LNCaP clone FGC (cell line): Measurements from ENCODE around the gene ZNF701.
"Not testable (repeated sequence)": the region's sequence is repeated elsewhere in the genome, so short reads cannot be mapped to it uniquely, and the experiment has no call there.

Source experiments
- DNase-seq: peaks from one replicate; pipeline ENCODE4 v3.0.0-alpha.2; 2011; ENCODE audit warnings: low read depth
- H3K4me3 ChIP-seq: 2 replicates; pipeline ENCODE4 v1.5.1; 2011; ENCODE audit warnings: mild to moderate bottlenecking, low read depth, low read length, control low read depth
- TF ChIP-seq, protein P1 (sequence below): IDR thresholded peaks from 2 replicates; pipeline ENCODE4 v1.5.1; 2012; ENCODE audit warnings: mild to moderate bottlenecking; ENCODE audit not compliant: control insufficient read depth, insufficient read depth; ENCODE audit errors: extremely low read depth

The ZNF701 gene

DNA sequence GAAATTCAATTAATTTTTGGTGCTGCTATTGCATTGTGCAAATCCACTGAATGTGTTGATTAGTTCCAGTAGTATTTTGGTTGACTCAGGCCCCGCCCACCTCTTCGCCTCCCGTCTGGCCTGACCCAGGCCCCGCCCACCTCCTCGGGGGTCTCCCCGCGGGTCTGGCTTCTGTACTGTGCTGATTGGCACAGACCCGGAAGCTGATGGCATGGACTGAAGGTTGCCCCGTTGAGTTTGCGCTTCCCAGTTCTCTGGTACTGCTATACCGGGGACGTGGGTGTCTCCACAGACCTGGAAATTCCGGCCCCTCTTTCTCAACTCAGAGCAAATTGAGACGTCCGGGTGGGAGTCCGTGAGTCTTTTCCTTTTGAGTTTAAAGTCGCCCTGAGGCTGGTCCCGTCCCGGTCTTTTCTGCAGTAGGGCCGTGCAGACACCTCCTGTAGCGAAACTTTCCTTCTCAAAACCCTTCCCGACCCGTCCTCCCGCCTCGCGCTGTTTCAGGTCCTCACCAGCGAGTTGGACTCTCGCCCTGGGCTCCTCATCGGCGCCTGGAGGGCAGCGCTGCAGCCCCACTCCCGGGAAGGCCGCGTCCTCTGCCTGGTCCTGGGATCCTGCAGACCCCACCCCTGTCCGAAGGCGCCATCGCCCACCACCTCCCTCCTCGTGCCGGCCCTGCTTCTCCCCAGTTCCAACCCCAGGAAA lies 14.8 kb downstream of the ZNF701 start:
- DNase-seq: no peak
- H3K4me3 ChIP-seq: no peak overlapping the region
- TF ChIP-seq, protein P1, sequence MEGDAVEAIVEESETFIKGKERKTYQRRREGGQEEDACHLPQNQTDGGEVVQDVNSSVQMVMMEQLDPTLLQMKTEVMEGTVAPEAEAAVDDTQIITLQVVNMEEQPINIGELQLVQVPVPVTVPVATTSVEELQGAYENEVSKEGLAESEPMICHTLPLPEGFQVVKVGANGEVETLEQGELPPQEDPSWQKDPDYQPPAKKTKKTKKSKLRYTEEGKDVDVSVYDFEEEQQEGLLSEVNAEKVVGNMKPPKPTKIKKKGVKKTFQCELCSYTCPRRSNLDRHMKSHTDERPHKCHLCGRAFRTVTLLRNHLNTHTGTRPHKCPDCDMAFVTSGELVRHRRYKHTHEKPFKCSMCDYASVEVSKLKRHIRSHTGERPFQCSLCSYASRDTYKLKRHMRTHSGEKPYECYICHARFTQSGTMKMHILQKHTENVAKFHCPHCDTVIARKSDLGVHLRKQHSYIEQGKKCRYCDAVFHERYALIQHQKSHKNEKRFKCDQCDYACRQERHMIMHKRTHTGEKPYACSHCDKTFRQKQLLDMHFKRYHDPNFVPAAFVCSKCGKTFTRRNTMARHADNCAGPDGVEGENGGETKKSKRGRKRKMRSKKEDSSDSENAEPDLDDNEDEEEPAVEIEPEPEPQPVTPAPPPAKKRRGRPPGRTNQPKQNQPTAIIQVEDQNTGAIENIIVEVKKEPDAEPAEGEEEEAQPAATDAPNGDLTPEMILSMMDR: no peak

DNA sequence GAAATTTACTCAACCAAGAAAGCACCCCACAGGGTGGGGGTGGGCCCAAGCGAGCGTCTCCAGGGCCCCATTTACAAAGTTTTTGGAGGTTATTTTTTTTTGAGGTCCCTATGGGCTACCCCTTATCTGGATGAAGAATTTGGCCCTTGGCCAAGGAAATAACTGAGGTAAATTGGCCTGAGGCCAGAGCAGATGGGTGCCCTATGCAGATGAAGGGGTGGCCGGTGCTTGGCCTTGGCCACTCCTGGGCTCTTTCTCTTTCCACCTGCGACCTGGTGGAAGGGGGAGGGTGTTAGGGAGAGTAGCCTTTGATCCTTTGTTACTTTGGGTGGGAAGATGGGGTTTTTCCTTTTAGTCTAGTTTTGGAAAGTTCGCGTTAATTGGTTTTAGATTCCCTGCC lies 15.5 kb downstream of the ZNF701 start:
- H3K4me3 ChIP-seq: no peak overlapping the region
- DNase-seq: no peak
- TF ChIP-seq, protein P1: no peak

DNA sequence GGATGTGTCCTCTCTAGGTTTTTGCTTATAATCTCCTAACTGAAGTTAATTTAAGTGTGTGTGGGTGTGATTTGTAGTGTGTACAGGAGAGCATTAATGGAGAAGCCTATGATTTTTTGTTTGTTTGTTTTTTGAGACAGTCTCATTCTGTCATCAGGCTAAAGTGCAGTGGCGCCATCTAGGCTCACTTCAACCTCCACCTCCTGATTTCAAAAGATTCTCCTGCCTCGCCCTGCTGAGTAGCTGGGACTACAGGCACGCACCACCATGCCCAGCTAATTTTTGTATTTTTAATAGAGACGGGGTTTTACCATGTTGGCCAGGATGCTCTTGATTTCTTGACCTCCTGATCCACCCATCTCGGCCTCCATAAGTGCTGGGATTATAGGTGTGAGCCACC lies 20.6 kb downstream of the ZNF701 start:
- TF ChIP-seq, protein P1: peak; percentile 33
- no peak overlapping the region for H3K4me3 ChIP-seq
- no peak for DNase-seq

DNA sequence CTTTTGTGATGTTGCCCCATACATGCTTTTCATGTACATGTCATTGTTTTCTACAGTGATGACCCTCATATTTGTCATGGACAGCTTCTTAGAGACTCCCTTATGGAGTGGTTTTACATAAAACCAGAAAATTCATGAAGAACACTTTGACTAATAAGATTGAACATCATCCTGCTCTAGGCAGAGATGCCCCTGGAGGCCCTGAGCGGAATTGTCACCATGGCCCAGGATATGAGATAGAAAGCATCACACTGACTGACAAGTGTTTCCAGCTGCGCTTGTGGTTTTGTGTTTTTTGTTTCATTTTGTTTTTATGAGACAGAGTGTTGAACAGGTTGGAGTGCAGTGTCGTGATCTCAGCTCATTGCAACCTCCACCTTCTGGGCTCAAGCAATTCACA lies 22.2 kb downstream of the ZNF701 start:
- no peak for DNase-seq
- no peak overlapping the region for H3K4me3 ChIP-seq
- TF ChIP-seq, protein P1: no peak

DNA sequence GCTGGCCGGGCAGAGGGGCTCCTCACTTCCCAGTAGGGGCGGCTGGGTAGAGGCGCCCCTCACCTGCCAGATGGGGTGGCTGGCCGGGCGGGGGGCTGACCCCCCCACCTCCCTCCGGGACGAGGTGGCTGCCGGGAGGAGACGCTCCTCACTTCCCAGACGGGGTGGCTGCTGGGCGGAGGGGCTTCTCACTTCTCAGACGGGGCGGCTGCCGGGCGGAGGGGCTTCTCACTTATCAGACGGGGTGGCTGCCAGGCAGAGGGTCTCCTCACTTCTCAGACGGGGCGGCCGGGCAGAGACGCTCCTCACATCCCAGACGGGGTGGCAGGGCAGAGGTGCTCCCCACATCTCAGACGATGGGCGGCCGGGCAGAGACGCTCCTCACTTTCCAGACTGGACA lies 23.4 kb downstream of the ZNF701 start:
- H3K4me3 ChIP-seq, DNase-seq: not testable (repeated sequence)

DNA sequence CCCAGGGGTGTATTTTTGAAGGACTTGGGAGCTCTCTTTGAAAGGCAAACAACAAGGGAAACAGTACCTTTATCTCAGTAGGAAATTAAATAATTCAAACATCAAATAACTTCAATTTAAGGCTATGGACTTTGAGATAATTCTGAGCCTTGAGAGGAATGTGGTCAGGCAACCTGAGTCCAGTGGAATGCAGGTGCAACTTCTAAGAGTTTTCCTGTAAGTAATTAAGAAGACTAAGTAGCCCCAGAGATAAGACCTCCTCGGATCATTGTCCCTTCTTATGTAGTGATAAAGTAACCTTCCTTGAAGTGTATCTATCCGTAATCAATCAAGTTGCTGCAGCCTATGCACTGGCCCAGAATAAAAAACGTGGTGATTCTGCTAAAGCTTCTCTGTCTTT lies 29.2 kb downstream of the ZNF701 start:
- H3K4me3 ChIP-seq: no peak overlapping the region
- no peak for DNase-seq
- TF ChIP-seq, protein P1: no peak

DNA sequence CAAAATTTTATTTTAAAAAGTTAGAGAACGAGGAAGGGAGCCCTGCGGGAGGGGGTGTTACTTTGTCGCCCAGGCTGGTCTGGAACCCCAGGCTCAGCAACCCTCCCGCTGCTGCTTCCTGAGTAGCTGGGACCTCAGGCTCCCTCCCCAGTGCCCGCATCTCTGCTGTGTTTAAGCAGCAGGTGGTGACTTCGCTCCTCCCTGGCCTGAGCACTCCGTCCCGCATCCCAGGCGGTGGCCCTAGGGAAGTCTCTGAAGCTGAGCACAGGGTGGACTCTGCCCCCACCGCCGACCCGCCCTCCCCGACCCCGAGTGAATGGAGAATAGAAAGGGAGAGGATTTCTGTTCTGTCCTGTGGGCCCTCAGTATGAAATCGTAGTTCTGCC lies 30.5 kb downstream of the ZNF701 start:
- peak overlapping the region; percentile 70 for H3K4me3 ChIP-seq
- TF ChIP-seq, protein P1: no peak
- no peak for DNase-seq
